GM12878 (cell line): Measurements from ENCODE around the gene ACSL1. TPM values are rescaled to one million over a fixed set of nuclear protein-coding genes. Genes with fewer than 3 reads are reported as not detected.

ENCODE experiments used
- ATAC-seq: fragments of 200-7000 bp; cut with Tn5 transposase; 3 replicates; pipeline ENCODE4 v1.9.1; 2020; ENCODE audit warnings: mild to moderate bottlenecking, moderate library complexity
- BruUV-seq: library from RNA; stranded (reverse); fragments of 400-500 nt; replicated peaks from 2 replicates; lab custom pipeline; 2021; lab: Mats Ljungman, UMichigan
- CTCF ChIA-PET: fragments of 300-600 bp; sonication (Branson Sonifier 250); formaldehyde crosslinking; extraction: SDS; loops from one replicate; lab custom pipeline; 2021; ENCODE audit warnings: inconsistent platforms; lab: Yijun Ruan, JAX
- POLR2A ChIA-PET: fragments of 350-600 bp; formaldehyde crosslinking; extraction: SDS; loops from one replicate; lab custom pipeline; 2021; ENCODE audit warnings: inconsistent platforms; lab: Charles Lee
- RAD21 ChIA-PET: fragments of 300-600 bp; sonication (Branson Sonifier 250); formaldehyde crosslinking; loops from one replicate; lab custom pipeline; 2023; ENCODE audit warnings: antibody characterized with exemption; ENCODE audit not compliant: unreplicated experiment; lab: Charles Lee
- SMC1A ChIA-PET: fragments of 300-600 bp; sonication (Branson Sonifier 250); formaldehyde crosslinking; loops from one replicate; lab custom pipeline; 2023; ENCODE audit not compliant: unreplicated experiment, uncharacterized antibody; lab: Charles Lee
- DNase-seq: peaks from one replicate; pipeline ENCODE4 v3.0.0-alpha.2; 2011; ENCODE audit warnings: low read depth, low spot score
- FAIRE-seq: peaks from 3 replicates; lab custom pipeline; 2011; peaks lifted over from hg19 to GRCh38; lab: Jason Lieb, UNC
- H2AFZ ChIP-seq: 2 replicates; pipeline ENCODE4 v1.6.0; 2011; ENCODE audit warnings: low read depth, low read length, control low read depth; ENCODE audit not compliant: control insufficient read depth
- H3K27ac ChIP-seq: 2 replicates; pipeline ENCODE4 v1.5.1; 2011; ENCODE audit warnings: control low read depth; ENCODE audit not compliant: control insufficient read depth, insufficient read depth
- H3K27me3 ChIP-seq, 2 experiments: replicated peaks in 1 of 2; 2 replicates each; pipeline versions ENCODE4 v1.6.0 to v1.6.1; 2011; ENCODE audit warnings: low read length in 1 of 2; ENCODE audit not compliant: control insufficient read depth in 2 of 2, insufficient read depth in 2 of 2
- H3K36me3 ChIP-seq, 2 experiments: 2 replicates each; pipeline ENCODE4 v1.5.1; 2011; ENCODE audit warnings: low read length in 1 of 2; ENCODE audit not compliant: control insufficient read depth in 2 of 2, insufficient read depth in 2 of 2
- H3K4me1 ChIP-seq: 2 replicates; pipeline ENCODE4 v1.6.1; 2011; ENCODE audit warnings: mild to moderate bottlenecking, low read length, moderate library complexity, mixed read lengths; ENCODE audit not compliant: control insufficient read depth, insufficient read depth
- H3K4me2 ChIP-seq: 2 replicates; pipeline ENCODE4 v1.6.0; 2011; ENCODE audit warnings: control low read depth; ENCODE audit not compliant: control insufficient read depth, insufficient read depth
- H3K4me3 ChIP-seq: fragments of 200-600 bp; sonication (generic); 2 replicates; pipeline ENCODE4 v1.5.1; 2016
- H3K79me2 ChIP-seq: 2 replicates; pipeline ENCODE4 v1.6.0; 2011; ENCODE audit warnings: low read length; ENCODE audit not compliant: control insufficient read depth, insufficient read depth
- H3K9ac ChIP-seq: 2 replicates; pipeline ENCODE4 v1.8.0; 2011; ENCODE audit warnings: low read length, control low read depth, mixed read lengths; ENCODE audit not compliant: control insufficient read depth, insufficient read depth
- H3K9me3 ChIP-seq: replicated peaks from 3 replicates; pipeline ENCODE4 v1.5.1; 2011; ENCODE audit warnings: mild to moderate bottlenecking, low read length; ENCODE audit not compliant: control insufficient read depth, insufficient read depth
- H4K20me1 ChIP-seq: 2 replicates; pipeline ENCODE4 v1.6.0; 2011; ENCODE audit not compliant: control insufficient read depth, insufficient read depth
- CTCF ChIP-seq, 3 experiments: IDR thresholded peaks in 2 of 3; conservative IDR thresholded peaks in 1 of 3; 2 replicates each; pipeline ENCODE4 v1.5.1; 2011; ENCODE audit warnings: low read depth in 3 of 3, low read length in 3 of 3, mild to moderate bottlenecking in 3 of 3, control low read depth in 2 of 3, moderate library complexity in 2 of 3, inconsistent platforms in 1 of 3, mixed read lengths in 1 of 3; ENCODE audit not compliant: control insufficient read depth in 2 of 3, insufficient read depth in 1 of 3; ENCODE audit errors: extremely low read depth in 1 of 3
- TAF1 ChIP-seq: IDR thresholded peaks from 2 replicates; pipeline ENCODE4 v1.6.1; 2011; ENCODE audit warnings: mild to moderate bottlenecking, low read depth, low read length, borderline replicate concordance
- WGBS: methylation state at CpG from one replicate; pipeline ENCODE4 v1.1.6; 2016; ENCODE audit warnings: low lambda C conversion rate; ENCODE audit not compliant: insufficient replicate concordance, insufficient coverage; ENCODE audit errors: missing lambda C conversion rate; 5-methylcytosine and 5-hydroxymethylcytosine counted together
- in situ Hi-C: fragments of 300-500 bp; cut with MboI; formaldehyde crosslinking; loops from 9 replicates; pipeline ENCODE4 v1.14.3; 2018; ENCODE audit warnings: mixed read lengths
- intact Hi-C: fragments of 100-400 bp; cut with micrococcal nuclease; formaldehyde crosslinking; loops from one replicate; pipeline ENCODE4 v1.14.2; 2022; ENCODE audit not compliant: unreplicated experiment
- polyA plus RNA-seq, 11 experiments: library from polyadenylated mRNA; depleted of rRNA in 4 of 11; unstranded in 6 of 11; stranded (reverse) in 5 of 11; fragments of >200 nt; fragmentation: Nextera tagmentation in 4 of 11; fragmentation: Illumina TruSeq in 1 of 11; extraction: Ambion mirVana in 4 of 11; extraction: Trizol in 1 of 11; gene quantifications; 1 replicate in 1 of 11; 2 replicates in 10 of 11; pipeline versions ENCODE4 v1.2.1 to v1.2.3, GENCODE V29; 2011 to 2016; ENCODE audit warnings: inconsistent platforms in 2 of 11, missing spikeins in 2 of 11, low read depth in 1 of 11
- total RNA-seq, 4 experiments: library from RNA; depleted of rRNA in 3 of 4; stranded (reverse); fragments of >200 nt in 3 of 4; fragmentation: Illumina TruSeq in 1 of 4; extraction: Trizol in 1 of 4; gene quantifications; 2 replicates each; pipeline versions ENCODE4 v1.2.1 to v1.2.3, GENCODE V29; 2013 to 2021
- TF ChIP-seq, protein P1 (sequence below): IDR thresholded peaks from 2 replicates; pipeline ENCODE4 v1.6.1; 2011; ENCODE audit warnings: borderline replicate concordance, low read depth, mild to moderate bottlenecking, moderate library complexity, mixed read lengths, low read length; ENCODE audit not compliant: insufficient read depth; ENCODE audit errors: extremely low read length
- TF ChIP-seq, protein P2 (sequence below): fragments of 450-650 bp; formaldehyde crosslinking; IDR thresholded peaks from 2 replicates; pipeline ENCODE4 v1.4.0; 2022; ENCODE audit warnings: mild to moderate bottlenecking, moderate library complexity

ACSL1 gene
- total and polyA plus RNA-seq, 10 of the 15 experiments (the other 5 are each of a cell fraction or from before 2014, with no cell fraction given) = 30.7 to 68.1 (median 58.7) TPM

DNA sequence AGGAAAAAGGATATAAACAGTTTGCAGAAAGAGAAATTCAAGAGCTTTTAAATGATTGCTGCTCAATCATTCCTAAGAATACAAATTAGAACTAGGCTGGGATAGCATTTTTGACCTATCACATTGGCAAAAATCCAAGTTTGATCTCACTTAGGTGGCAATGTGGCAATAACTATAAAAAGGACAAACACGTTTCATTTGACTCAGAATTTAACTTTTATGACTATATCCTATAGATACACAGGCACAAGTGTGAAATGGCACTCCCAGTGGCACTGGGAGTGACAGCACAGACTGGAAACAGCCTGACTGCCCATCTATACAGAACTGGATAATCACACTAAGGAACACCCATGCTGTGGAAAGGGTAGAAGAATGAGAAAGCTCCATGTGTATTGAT is 103.0 kb downstream of the ACSL1 start:
- H3K9ac ChIP-seq = no peak overlapping the region
- peak; percentile 60 for ATAC-seq
- no peak overlapping the region for H2AFZ ChIP-seq
- H3K9me3 ChIP-seq = no peaks in the 10 kb centered on the region; the same call in 1 of the 3 replicates
- SMC1A ChIA-PET = interaction anchor here (1.3 to 2.2 kb wide), 2 partner anchors 15 to 373 kb away, joined by 4 to 5 read pairs; no protein-coding TSS in a partner anchor
- POLR2A ChIA-PET = interaction anchor here (1.2 kb wide), 1 partner anchor 13 kb away, joined by 3 read pairs; no protein-coding TSS in a partner anchor
- TF ChIP-seq, protein P1, sequence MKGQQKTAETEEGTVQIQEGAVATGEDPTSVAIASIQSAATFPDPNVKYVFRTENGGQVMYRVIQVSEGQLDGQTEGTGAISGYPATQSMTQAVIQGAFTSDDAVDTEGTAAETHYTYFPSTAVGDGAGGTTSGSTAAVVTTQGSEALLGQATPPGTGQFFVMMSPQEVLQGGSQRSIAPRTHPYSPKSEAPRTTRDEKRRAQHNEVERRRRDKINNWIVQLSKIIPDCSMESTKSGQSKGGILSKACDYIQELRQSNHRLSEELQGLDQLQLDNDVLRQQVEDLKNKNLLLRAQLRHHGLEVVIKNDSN = no peak
- TF ChIP-seq, protein P2, sequence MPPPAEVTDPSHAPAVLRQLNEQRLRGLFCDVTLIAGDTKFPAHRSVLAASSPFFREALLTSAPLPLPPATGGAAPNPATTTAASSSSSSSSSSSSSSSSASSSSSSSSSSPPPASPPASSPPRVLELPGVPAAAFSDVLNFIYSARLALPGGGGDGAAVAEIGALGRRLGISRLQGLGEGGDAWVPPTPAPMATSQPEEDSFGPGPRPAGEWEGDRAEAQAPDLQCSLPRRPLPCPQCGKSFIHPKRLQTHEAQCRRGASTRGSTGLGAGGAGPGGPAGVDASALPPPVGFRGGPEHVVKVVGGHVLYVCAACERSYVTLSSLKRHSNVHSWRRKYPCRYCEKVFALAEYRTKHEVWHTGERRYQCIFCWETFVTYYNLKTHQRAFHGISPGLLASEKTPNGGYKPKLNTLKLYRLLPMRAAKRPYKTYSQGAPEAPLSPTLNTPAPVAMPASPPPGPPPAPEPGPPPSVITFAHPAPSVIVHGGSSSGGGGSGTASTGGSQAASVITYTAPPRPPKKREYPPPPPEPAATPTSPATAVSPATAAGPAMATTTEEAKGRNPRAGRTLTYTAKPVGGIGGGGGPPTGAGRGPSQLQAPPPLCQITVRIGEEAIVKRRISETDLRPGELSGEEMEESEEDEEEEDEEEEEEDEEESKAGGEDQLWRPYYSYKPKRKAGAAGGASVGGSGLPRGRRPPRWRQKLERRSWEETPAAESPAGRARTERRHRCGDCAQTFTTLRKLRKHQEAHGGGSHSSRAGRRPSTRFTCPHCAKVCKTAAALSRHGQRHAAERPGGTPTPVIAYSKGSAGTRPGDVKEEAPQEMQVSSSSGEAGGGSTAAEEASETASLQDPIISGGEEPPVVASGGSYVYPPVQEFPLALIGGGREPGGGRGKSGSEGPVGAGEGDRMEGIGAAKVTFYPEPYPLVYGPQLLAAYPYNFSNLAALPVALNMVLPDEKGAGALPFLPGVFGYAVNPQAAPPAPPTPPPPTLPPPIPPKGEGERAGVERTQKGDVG (CRISPR knock-in tag) = no peak
- TF ChIP-seq CTCF (IDR thresholded peaks at IDR 0.05 in 2 of 3, conservative IDR thresholded peaks at IDR 0.05 in 1 of 3; ENCODE audit: control insufficient read depth in 2 of 3, extremely low read depth in 1 of 3, insufficient read depth in 1 of 3, low read depth in 3 of 3, low read length in 3 of 3) (peak in 2 of 3 experiments; percentile 18 to 19; a peak in 2 of 6 replicates), TAF1 (no peak)
- TF ChIP-seq, all 136 proteins: peak for 1
- DNase-seq = no peak
- FAIRE-seq = no peak
- peaks cover 10 to 29% of the 10 kb centered on the region in 2 experiments for H3K36me3 ChIP-seq
- 52% methylated on average over 1 of the region's 1 CpG for WGBS
- H3K4me1 ChIP-seq = no peaks in the 10 kb centered on the region; the same call in 1 of the 2 replicates
- peaks cover 10% of the 10 kb centered on the region for H3K79me2 ChIP-seq
- in situ Hi-C loops = no loop called here
- BruUV-seq = no TSS peak
- RAD21 ChIA-PET = interaction anchor here (1.5 to 3.3 kb wide), 2 partner anchors 10 to 16 kb away, joined by 5 to 23 read pairs; partner anchors contain the start of gene CENPU
- CTCF ChIA-PET = interaction anchor here (2.8 to 3.5 kb wide), 2 partner anchors 13 to 459 kb away, joined by 9 to 11 read pairs; no protein-coding TSS in a partner anchor
- H3K27ac ChIP-seq = no peak overlapping the region
- no peaks in the 10 kb centered on the region for H4K20me1 ChIP-seq
- no peak overlapping the region for H3K4me3 ChIP-seq
- intact Hi-C loops = no loop called here
- H3K4me2 ChIP-seq = no peak overlapping the region
- H3K27me3 ChIP-seq = no peaks in the 10 kb centered on the region
